HEK293T (cell line): ENCODE measurements around the gene PPM1N.

ENCODE experiments used
- CTCF ChIA-PET: fragments of 350-600 bp; formaldehyde crosslinking; extraction: SDS; loops from one replicate; lab custom pipeline; 2021; ENCODE audit warnings: antibody characterized with exemption, inconsistent platforms; lab: Yijun Ruan, JAX
- POLR2A ChIA-PET: fragments of 350-600 bp; formaldehyde crosslinking; extraction: SDS; loops from one replicate; lab custom pipeline; 2020; ENCODE audit warnings: antibody characterized with exemption, inconsistent platforms; lab: Yijun Ruan, JAX
- DNase-seq: peaks from one replicate; pipeline ENCODE4 v3.0.0; 2012; ENCODE audit warnings: mixed read lengths; ENCODE audit errors: extremely low spot score
- ARNT ChIP-seq: fragments of 450-650 bp; IDR thresholded peaks from 2 replicates; pipeline ENCODE4 v1.6.1; 2017; ENCODE audit warnings: mild to moderate bottlenecking
- BHLHE40 ChIP-seq: fragments of 450-650 bp; IDR thresholded peaks from 2 replicates; pipeline ENCODE4 v1.6.1; 2016; ENCODE audit warnings: mild to moderate bottlenecking, moderate library complexity, borderline replicate concordance
- CTBP1 ChIP-seq: fragments of 450-650 bp; IDR thresholded peaks from 2 replicates; pipeline ENCODE4 v1.6.1; 2016; ENCODE audit warnings: borderline replicate concordance
- ELF4 ChIP-seq: fragments of 450-650 bp; IDR thresholded peaks from 2 replicates; pipeline ENCODE4 v1.6.1; 2017; ENCODE audit warnings: antibody characterized with exemption
- FOXA1 ChIP-seq: fragments of 450-650 bp; IDR thresholded peaks from 2 replicates; pipeline ENCODE4 v1.6.1; 2016; ENCODE audit warnings: mild to moderate bottlenecking
- FOXK2 ChIP-seq: fragments of 450-650 bp; IDR thresholded peaks from 2 replicates; pipeline ENCODE4 v1.6.1; 2016; ENCODE audit warnings: mild to moderate bottlenecking
- FOXM1 ChIP-seq: fragments of 450-650 bp; IDR thresholded peaks from 2 replicates; pipeline ENCODE4 v1.6.1; 2017; ENCODE audit warnings: mild to moderate bottlenecking, borderline replicate concordance
- HDGF ChIP-seq: fragments of 450-650 bp; IDR thresholded peaks from 2 replicates; pipeline ENCODE4 v1.6.1; 2017; ENCODE audit warnings: antibody characterized with exemption, borderline replicate concordance
- L3MBTL2 ChIP-seq: fragments of 450-650 bp; conservative IDR thresholded peaks from 2 replicates; pipeline ENCODE4 v1.6.1; 2016; ENCODE audit warnings: mild to moderate bottlenecking
- LEF1 ChIP-seq: fragments of 450-650 bp; IDR thresholded peaks from 2 replicates; pipeline ENCODE4 v1.6.1; 2017; ENCODE audit warnings: mild to moderate bottlenecking, borderline replicate concordance
- NFRKB ChIP-seq: fragments of 450-650 bp; IDR thresholded peaks from 2 replicates; pipeline ENCODE4 v1.6.1; 2016; ENCODE audit warnings: mild to moderate bottlenecking, moderate library complexity
- PKNOX1 ChIP-seq: fragments of 450-650 bp; IDR thresholded peaks from 2 replicates; pipeline ENCODE4 v1.6.1; 2016
- SP1 ChIP-seq: fragments of 450-650 bp; IDR thresholded peaks from 2 replicates; pipeline ENCODE4 v1.6.1; 2017
- SUZ12 ChIP-seq: fragments of 450-650 bp; IDR thresholded peaks from 2 replicates; pipeline ENCODE4 v1.6.1; 2016; ENCODE audit warnings: mild to moderate bottlenecking
- TARDBP ChIP-seq: fragments of 450-650 bp; IDR thresholded peaks from 2 replicates; pipeline ENCODE4 v1.6.1; 2016
- ZNF384 ChIP-seq: fragments of 450-650 bp; IDR thresholded peaks from 2 replicates; pipeline ENCODE4 v1.6.1; 2016

Gene PPM1N

GRCh38 chr19:45522010-45522941 is 24.0 kb downstream of the PPM1N start:
- no peak for DNase-seq
- ChIA-PET POLR2A (no interaction called here), CTCF (interaction anchor here (2.2 kb wide), 1 partner anchor 36 kb away, joined by 8 read pairs; no protein-coding TSS in a partner anchor)

GRCh38 chr19:45523642-45524256 is 25.5 kb downstream of the PPM1N start:
- TF ChIP-seq FOXA1 (no peak), NFRKB (no peak), HDGF (0 out of 2 replicates have a peak, but pooled peaks have one; percentile 59), ARNT (peak; percentile 39; the same call in 1 of the 2 replicates), L3MBTL2 (peak; percentile 76), SUZ12 (peak; percentile 88), PKNOX1 (no peak), ZNF384 (no peak), BHLHE40 (no peak), LEF1 (peak; percentile 68; the same call in 1 of the 2 replicates), FOXK2 (no peak), CTBP1 (no peak), FOXM1 (no peak)
- ChIA-PET CTCF (no interaction called here), POLR2A (no interaction called here)
- DNase-seq: peak; percentile 90

More at GRCh38 chr19:45522010-45522941, 24.0 kb downstream of the PPM1N start:
- TF ChIP-seq BHLHE40: no peak
- TF ChIP-seq FOXM1: no peak
- TF ChIP-seq HDGF: no peak
- TF ChIP-seq ELF4: no peak
- no peak for TF ChIP-seq FOXK2
- TF ChIP-seq TARDBP: no peak

GRCh38 chr19:45524575-45525129 is 26.4 kb downstream of the PPM1N start:
- CTCF ChIA-PET: no interaction called here
- TF ChIP-seq PKNOX1 (no peak), HDGF (no peak), L3MBTL2 (no peak), FOXK2 (no peak), ARNT (no peak), CTBP1 (no peak), BHLHE40 (no peak), ZNF384 (no peak), FOXA1 (no peak)
- POLR2A ChIA-PET: no interaction called here
- no peak for DNase-seq

- POLR2A ChIA-PET: no interaction called here
- CTCF ChIA-PET: interaction anchor here (0.9 kb wide), 1 partner anchor 118 kb away, joined by 3 read pairs; no protein-coding TSS in a partner anchor
- peak; percentile 81 for DNase-seq
- no peak for TF ChIP-seq LEF1
- peak; percentile 28; the same call in 1 of the 2 replicates for TF ChIP-seq SP1
These were observed 27.9 kb downstream of the PPM1N start for GRCh38 chr19:45526143-45526542.

- ChIA-PET POLR2A (no interaction called here), CTCF (interaction anchor here (0.8 kb wide), 1 partner anchor 42 kb away, joined by 3 read pairs; no protein-coding TSS in a partner anchor)
- TF ChIP-seq L3MBTL2 (no peak), BHLHE40 (no peak), SP1 (no peak), ARNT (no peak), CTBP1 (no peak), SUZ12 (no peak), FOXA1 (no peak), FOXM1 (no peak), TARDBP (no peak), HDGF (no peak), LEF1 (no peak), NFRKB (no peak), ELF4 (no peak), PKNOX1 (no peak), FOXK2 (no peak), ZNF384 (no peak)
- no peak for DNase-seq
These were observed 28.7 kb downstream of the PPM1N start for GRCh38 chr19:45526971-45527370.

- CTCF ChIA-PET: interaction anchor here (0.8 kb wide), 1 partner anchor 42 kb away, joined by 3 read pairs; no protein-coding TSS in a partner anchor
- DNase-seq: no peak
- POLR2A ChIA-PET: no interaction called here
- TF ChIP-seq ELF4: no peak
- TF ChIP-seq FOXM1: no peak
- no peak for TF ChIP-seq HDGF
- no peak for TF ChIP-seq ZNF384
- no peak for TF ChIP-seq PKNOX1
- TF ChIP-seq FOXK2: no peak
- no peak for TF ChIP-seq CTBP1
- TF ChIP-seq SP1: no peak
- TF ChIP-seq SUZ12: no peak
- TF ChIP-seq FOXA1: no peak
- TF ChIP-seq NFRKB: no peak
- no peak for TF ChIP-seq BHLHE40
- no peak for TF ChIP-seq LEF1
- TF ChIP-seq TARDBP: no peak
These were observed 29.5 kb downstream of the PPM1N start for GRCh38 chr19:45527731-45528130.
